Measurements from ENCODE around the gene SLC2A8.

The SLC2A8 gene

GRCh38 chr9:127396808-127397645 lies at the start of gene SLC2A8:
Gene SLC2A8 (plus strand): TSS chr9:127397169. CDS start chr9:127397231, 62 bp downstream.
- Histone ChIP-seq H3K9me3 (ENCODE audit: control insufficient read depth, insufficient read depth, low read length) (no peaks in the 10 kb centered on the region), H3K36me3 (ENCODE audit: control insufficient read depth, insufficient read depth, low read length) (peaks cover 16% of the 10 kb centered on the region; the same call in 1 of the 2 replicates), H3K27me3 (ENCODE audit: control insufficient read depth, insufficient read depth, low read length) (peaks cover 11% of the 10 kb centered on the region; the same call in 1 of the 2 replicates), H3K9ac (ENCODE audit: low read depth, low read length) (peak within 1 kb of the TSS; percentile 75; the same call in 1 of the 2 replicates), H3K27ac (ENCODE audit: low read depth, low read length) (peak within 1 kb of the TSS; percentile 89), H3K4me1 (ENCODE audit: control insufficient read depth, insufficient read depth, low read length) (peaks cover 11% of the 10 kb centered on the region; the same call in 1 of the 2 replicates), H3K4me3 (ENCODE audit: low read depth, low read length) (peak within 1 kb of the TSS; percentile 87)

GRCh38 chr9:127347831-127348776 lies 48.9 kb upstream of the SLC2A8 start:
- H3K4me1 ChIP-seq (ENCODE audit: control insufficient read depth, insufficient read depth, low read length) = peaks cover 10% of the 10 kb centered on the region; the same call in 1 of the 2 replicates
- H3K4me3 ChIP-seq (ENCODE audit: low read depth, low read length) = no peak overlapping the region
- H3K27me3 ChIP-seq (ENCODE audit: control insufficient read depth, insufficient read depth, low read length) = no peaks in the 10 kb centered on the region
- no peaks in the 10 kb centered on the region for H3K9me3 ChIP-seq (ENCODE audit: control insufficient read depth, insufficient read depth, low read length)
- H3K36me3 ChIP-seq (ENCODE audit: control insufficient read depth, insufficient read depth, low read length) = peaks cover 14% of the 10 kb centered on the region
- H3K9ac ChIP-seq (ENCODE audit: low read depth, low read length) = no peak overlapping the region
- H3K27ac ChIP-seq (ENCODE audit: low read depth, low read length) = no peak overlapping the region

GRCh38 chr9:127349483-127350113 lies 47.4 kb upstream of the SLC2A8 start:
- Histone ChIP-seq H3K36me3 (ENCODE audit: control insufficient read depth, insufficient read depth, low read length) (peaks cover 13% of the 10 kb centered on the region), H3K4me3 (ENCODE audit: low read depth, low read length) (no peak overlapping the region), H3K27ac (ENCODE audit: low read depth, low read length) (no peak overlapping the region), H3K4me1 (ENCODE audit: control insufficient read depth, insufficient read depth, low read length) (peaks cover 25% of the 10 kb centered on the region), H3K9ac (ENCODE audit: low read depth, low read length) (no peak overlapping the region), H3K27me3 (ENCODE audit: control insufficient read depth, insufficient read depth, low read length) (no peaks in the 10 kb centered on the region), H3K9me3 (ENCODE audit: control insufficient read depth, insufficient read depth, low read length) (no peaks in the 10 kb centered on the region)

GRCh38 chr9:127351182-127352166 lies 45.5 kb upstream of the SLC2A8 start:
- Histone ChIP-seq H3K36me3 (ENCODE audit: control insufficient read depth, insufficient read depth, low read length) (0 out of 2 replicates have a peak, but pooled peaks cover 8% of the 10 kb centered on the region), H3K27me3 (ENCODE audit: control insufficient read depth, insufficient read depth, low read length) (no peaks in the 10 kb centered on the region), H3K27ac (ENCODE audit: low read depth, low read length) (no peak overlapping the region), H3K9me3 (ENCODE audit: control insufficient read depth, insufficient read depth, low read length) (no peaks in the 10 kb centered on the region), H3K9ac (ENCODE audit: low read depth, low read length) (no peak overlapping the region), H3K4me1 (ENCODE audit: control insufficient read depth, insufficient read depth, low read length) (peaks cover 30% of the 10 kb centered on the region), H3K4me3 (ENCODE audit: low read depth, low read length) (no peak overlapping the region)

GRCh38 chr9:127353882-127354281 lies 43.1 kb upstream of the SLC2A8 start:
- Histone ChIP-seq H3K9me3 (ENCODE audit: control insufficient read depth, insufficient read depth, low read length) (no peaks in the 10 kb centered on the region), H3K36me3 (ENCODE audit: control insufficient read depth, insufficient read depth, low read length) (peaks cover 24% of the 10 kb centered on the region; the same call in 1 of the 2 replicates), H3K27me3 (ENCODE audit: control insufficient read depth, insufficient read depth, low read length) (no peaks in the 10 kb centered on the region), H3K27ac (ENCODE audit: low read depth, low read length) (peak overlapping the region; percentile 88), H3K4me3 (ENCODE audit: low read depth, low read length) (no peak overlapping the region), H3K9ac (ENCODE audit: low read depth, low read length) (peak overlapping the region; percentile 0; the same call in 1 of the 2 replicates), H3K4me1 (ENCODE audit: control insufficient read depth, insufficient read depth, low read length) (peaks cover 24% of the 10 kb centered on the region)

GRCh38 chr9:127356906-127357305 lies 40.1 kb upstream of the SLC2A8 start:
- Histone ChIP-seq H3K9ac (ENCODE audit: low read depth, low read length) (no peak overlapping the region), H3K9me3 (ENCODE audit: control insufficient read depth, insufficient read depth, low read length) (no peaks in the 10 kb centered on the region), H3K4me3 (ENCODE audit: low read depth, low read length) (no peak overlapping the region), H3K27ac (ENCODE audit: low read depth, low read length) (no peak overlapping the region), H3K27me3 (ENCODE audit: control insufficient read depth, insufficient read depth, low read length) (no peaks in the 10 kb centered on the region), H3K4me1 (ENCODE audit: control insufficient read depth, insufficient read depth, low read length) (peaks cover 24% of the 10 kb centered on the region), H3K36me3 (ENCODE audit: control insufficient read depth, insufficient read depth, low read length) (peaks cover 24% of the 10 kb centered on the region; the same call in 1 of the 2 replicates)

- H3K4me3 ChIP-seq (ENCODE audit: low read depth, low read length) = no peak overlapping the region
- H3K27me3 ChIP-seq (ENCODE audit: control insufficient read depth, insufficient read depth, low read length) = no peaks in the 10 kb centered on the region
- H3K36me3 ChIP-seq (ENCODE audit: control insufficient read depth, insufficient read depth, low read length) = peaks cover 24% of the 10 kb centered on the region; the same call in 1 of the 2 replicates
- H3K4me1 ChIP-seq (ENCODE audit: control insufficient read depth, insufficient read depth, low read length) = peaks cover 20% of the 10 kb centered on the region
- H3K27ac ChIP-seq (ENCODE audit: low read depth, low read length) = no peak overlapping the region
- H3K9me3 ChIP-seq (ENCODE audit: control insufficient read depth, insufficient read depth, low read length) = no peaks in the 10 kb centered on the region
- H3K9ac ChIP-seq (ENCODE audit: low read depth, low read length) = no peak overlapping the region
Observed at GRCh38 chr9:127358023-127358535, 38.9 kb upstream of the SLC2A8 start.

- H3K27ac ChIP-seq (ENCODE audit: low read depth, low read length) = no peak overlapping the region
- H3K27me3 ChIP-seq (ENCODE audit: control insufficient read depth, insufficient read depth, low read length) = no peaks in the 10 kb centered on the region
- H3K4me3 ChIP-seq (ENCODE audit: low read depth, low read length) = no peak overlapping the region
- no peaks in the 10 kb centered on the region for H3K9me3 ChIP-seq (ENCODE audit: control insufficient read depth, insufficient read depth, low read length)
- H3K9ac ChIP-seq (ENCODE audit: low read depth, low read length) = no peak overlapping the region
- peaks cover 24% of the 10 kb centered on the region; the same call in 1 of the 2 replicates for H3K36me3 ChIP-seq (ENCODE audit: control insufficient read depth, insufficient read depth, low read length)
- peaks cover 13% of the 10 kb centered on the region for H3K4me1 ChIP-seq (ENCODE audit: control insufficient read depth, insufficient read depth, low read length)
Observed at GRCh38 chr9:127358770-127359169, 38.2 kb upstream of the SLC2A8 start.

GRCh38 chr9:127360250-127360649 lies 36.7 kb upstream of the SLC2A8 start:
- H3K4me3 ChIP-seq (ENCODE audit: low read depth, low read length) = no peak overlapping the region
- H3K4me1 ChIP-seq (ENCODE audit: control insufficient read depth, insufficient read depth, low read length) = peaks cover 2% of the 10 kb centered on the region; the same call in 1 of the 2 replicates
- H3K27ac ChIP-seq (ENCODE audit: low read depth, low read length) = no peak overlapping the region
- H3K36me3 ChIP-seq (ENCODE audit: control insufficient read depth, insufficient read depth, low read length) = peaks cover 23% of the 10 kb centered on the region; the same call in 1 of the 2 replicates
- no peaks in the 10 kb centered on the region for H3K9me3 ChIP-seq (ENCODE audit: control insufficient read depth, insufficient read depth, low read length)
- no peak overlapping the region for H3K9ac ChIP-seq (ENCODE audit: low read depth, low read length)
- H3K27me3 ChIP-seq (ENCODE audit: control insufficient read depth, insufficient read depth, low read length) = no peaks in the 10 kb centered on the region

Measured in HUES48 (cell line).